Naive thymus-derived CD4-positive, alpha-beta T cell (primary cell): ENCODE data around the gene EPHA10. TPM values are rescaled to one million over a fixed set of nuclear protein-coding genes. Genes with fewer than 3 reads are reported as not detected.

Experiments
- ATAC-seq: fragments of 150-1000 bp; cut with Tn5 transposase; 2 replicates; pipeline ENCODE4 v1.10.0; 2021; ENCODE audit warnings: mild to moderate bottlenecking, moderate library complexity
- CTCF ChIA-PET: fragments of 350-600 bp; sonication (Branson Sonifier 250); formaldehyde crosslinking; loops from one replicate; lab custom pipeline; 2021; ENCODE audit warnings: antibody characterized with exemption; lab: Charles Lee
- POLR2A ChIA-PET: fragments of 350-600 bp; sonication (Branson Sonifier 250); formaldehyde crosslinking; loops from one replicate; lab custom pipeline; 2021; ENCODE audit warnings: antibody characterized with exemption, inconsistent platforms; lab: Charles Lee
- DNase-seq, 9 donors: peaks; one replicate each; pipeline versions ENCODE4 v3.0.0 to v3.0.0-alpha.2; 2020 to 2022; ENCODE audit warnings: mixed read lengths in 1 of 9
- H3K27ac ChIP-seq: one replicate; pipeline ENCODE4 v1.7.0; 2013; ENCODE audit warnings: mild to moderate bottlenecking, low read depth, low read length, moderate library complexity
- H3K27me3 ChIP-seq, 2 donors: one replicate each; pipeline ENCODE4 v1.7.0; 2013; ENCODE audit warnings: low read length in 2 of 2, mild to moderate bottlenecking in 2 of 2, moderate library complexity in 2 of 2; ENCODE audit not compliant: control insufficient read depth in 2 of 2, insufficient read depth in 2 of 2
- H3K36me3 ChIP-seq, 3 experiments: 1 replicate in 2 of 3; 2 replicates in 1 of 3; pipeline ENCODE4 v1.7.0; 2013; ENCODE audit warnings: low read length in 3 of 3, mild to moderate bottlenecking in 3 of 3, moderate library complexity in 1 of 3; ENCODE audit not compliant: insufficient read depth in 3 of 3, control insufficient read depth in 2 of 3
- H3K4me1 ChIP-seq, 2 donors: one replicate each; pipeline ENCODE4 v1.7.0; 2013; ENCODE audit warnings: low read length in 2 of 2, mild to moderate bottlenecking in 2 of 2, moderate library complexity in 1 of 2; ENCODE audit not compliant: control insufficient read depth in 2 of 2, insufficient read depth in 2 of 2
- H3K4me3 ChIP-seq: 2 replicates; pipeline ENCODE4 v1.7.0; 2013; ENCODE audit warnings: mild to moderate bottlenecking, low read length
- H3K9me3 ChIP-seq, 3 experiments: 1 replicate in 2 of 3; 2 replicates in 1 of 3; pipeline ENCODE4 v1.7.0; 2013; ENCODE audit warnings: low read length in 3 of 3; ENCODE audit not compliant: control insufficient read depth in 2 of 3
- H3K27ac Mint-ChIP-seq, 9 donors: one replicate each; pipeline ENCODE4 v1.8.0; 2020 to 2022; ENCODE audit warnings: mixed read lengths in 9 of 9, mild to moderate bottlenecking in 8 of 9, moderate library complexity in 5 of 9, inconsistent platforms in 2 of 9
- H3K27me3 Mint-ChIP-seq, 5 donors: one replicate each; pipeline ENCODE4 v1.8.0; 2021 to 2022; ENCODE audit warnings: mixed read lengths in 5 of 5, mild to moderate bottlenecking in 1 of 5
- H3K36me3 Mint-ChIP-seq, 5 donors: one replicate each; pipeline ENCODE4 v1.8.0; 2020 to 2022; ENCODE audit warnings: mixed read lengths in 5 of 5, mild to moderate bottlenecking in 3 of 5, inconsistent platforms in 1 of 5
- H3K4me1 Mint-ChIP-seq, 7 donors: one replicate each; pipeline ENCODE4 v1.8.0; 2020 to 2022; ENCODE audit warnings: mixed read lengths in 7 of 7, mild to moderate bottlenecking in 3 of 7, inconsistent platforms in 1 of 7
- H3K4me3 Mint-ChIP-seq, 10 donors: one replicate each; pipeline ENCODE4 v1.8.0; 2020 to 2022; ENCODE audit warnings: mild to moderate bottlenecking in 10 of 10, mixed read lengths in 10 of 10, moderate library complexity in 6 of 10, inconsistent platforms in 2 of 10
- H3K9me3 Mint-ChIP-seq, 11 donors: one replicate each; pipeline ENCODE4 v1.8.0; 2020 to 2022; ENCODE audit warnings: mixed read lengths in 11 of 11, mild to moderate bottlenecking in 4 of 11, inconsistent platforms in 1 of 11, moderate library complexity in 1 of 11
- intact Hi-C, 2 donors: fragments of 100-400 bp; cut with micrococcal nuclease; formaldehyde crosslinking; loops; one replicate each; pipeline ENCODE4 v1.15.1; 2023
- polyA plus RNA-seq, 2 donors: library from polyadenylated mRNA; unstranded; fragments of 300-500 nt; fragmentation: Illumina TruSeq; gene quantifications; one replicate each; pipeline ENCODE4 v1.2.3, GENCODE V29; 2021
- total RNA-seq, 6 experiments: library from RNA in 5 of 6; stranded (reverse) in 5 of 6; gene quantifications; 1 replicate in 5 of 6; 2 replicates in 1 of 6; pipeline ENCODE4 v1.2.3 and lab custom pipeline; 2021 to 2026

The EPHA10 gene
- total and polyA plus RNA-seq, 7 experiments from 2014 or later: 0.19 TPM; not detected in 6

- no peaks in the 10 kb centered on the region for H3K9me3 ChIP-seq
- DNase-seq: no peak
- Mint-ChIP-seq H3K9me3 (peaks cover 0 to 1% (median 0%) of the 10 kb centered on the region in 11 donors), H3K27ac (no peak overlapping the region), H3K4me3 (no peak overlapping the region), H3K36me3 (no peaks in the 10 kb centered on the region), H3K4me1 (peaks cover 0 to 2% (median 0%) of the 10 kb centered on the region in 7 donors), H3K27me3 (peaks cover 0 to 12% (median under 1%) of the 10 kb centered on the region in 5 donors)
- ChIA-PET CTCF (no interaction called here), POLR2A (no interaction called here)
- H3K4me3 ChIP-seq: no peak overlapping the region
- intact Hi-C loops: no loop called here
- no peaks in the 10 kb centered on the region for H3K4me1 ChIP-seq
- H3K27ac ChIP-seq: no peak overlapping the region
- H3K27me3 ChIP-seq: no peaks in the 10 kb centered on the region
- no peaks in the 10 kb centered on the region for H3K36me3 ChIP-seq
- no peak for ATAC-seq
Measured at GRCh38 chr1:37666241-37666867, 98.6 kb downstream of the EPHA10 start.

Other genes starting within 250 kb of the EPHA10 start
- 10 to 100 TPM; 27.8 to 53.6 (median 36.7) TPM for gene SNIP1, start 210.8 kb downstream of the EPHA10 start, total RNA-seq
- gene SNIP1, start 210.8 kb downstream of the EPHA10 start, polyA plus RNA-seq: 1 to 10 TPM; 5.2 to 5.5 TPM
- under 1 TPM in 3 of 5 experiments, not detected in 2; 0.11 to 0.50 (median 0.24) TPM for gene DNALI1, start 208.2 kb downstream of the EPHA10 start, total RNA-seq
- gene DNALI1, start 208.2 kb downstream of the EPHA10 start, polyA plus RNA-seq: not detected
- gene GNL2, start 169.2 kb downstream of the EPHA10 start, total RNA-seq: 10 to 100 TPM; 33.3 to 60.9 (median 56.0) TPM
- 10 to 100 TPM; 41.7 to 66.7 TPM for gene GNL2, start 169.2 kb downstream of the EPHA10 start, polyA plus RNA-seq
- gene RSPO1, start 130.2 kb downstream of the EPHA10 start, total RNA-seq: not detected
- not detected for gene RSPO1, start 130.2 kb downstream of the EPHA10 start, polyA plus RNA-seq
- 10 to 100 TPM in 1 of 5 experiments, 1 to 10 TPM in 1, under 1 TPM in 3; 0.58 to 45.5 (median 0.92) TPM for gene CDCA8, start 72.6 kb downstream of the EPHA10 start, total RNA-seq
- gene CDCA8, start 72.6 kb downstream of the EPHA10 start, polyA plus RNA-seq: 1 to 10 TPM; 1.0 to 1.3 TPM
- gene MANEAL, start 28.7 kb upstream of the EPHA10 start, total RNA-seq: 1 to 10 TPM in 4 of 5 experiments, under 1 TPM in 1; 0.66 to 2.1 (median 1.1) TPM
- 1 to 10 TPM in 1 of 2 donors, under 1 TPM in 1; 0.48 to 1.6 TPM for gene MANEAL, start 28.7 kb upstream of the EPHA10 start, polyA plus RNA-seq
- gene C1orf122, start 42.7 kb upstream of the EPHA10 start, total RNA-seq: 10 to 100 TPM; 11.4 to 20.6 (median 11.7) TPM
- gene C1orf122, start 42.7 kb upstream of the EPHA10 start, polyA plus RNA-seq: 10 to 100 TPM; 24.8 to 26.4 TPM
- gene YRDC, start 43.1 kb upstream of the EPHA10 start, total RNA-seq: 10 to 100 TPM; 13.1 to 30.6 (median 22.3) TPM
- gene YRDC, start 43.1 kb upstream of the EPHA10 start, polyA plus RNA-seq: 10 to 100 TPM; 13.4 to 17.0 TPM
- 10 to 100 TPM; 22.9 to 45.2 (median 27.1) TPM for gene MTF1, start 94.5 kb upstream of the EPHA10 start, total RNA-seq
- 10 to 100 TPM; 25.2 to 27.1 TPM for gene MTF1, start 94.5 kb upstream of the EPHA10 start, polyA plus RNA-seq
- 10 to 100 TPM; 23.3 to 35.7 (median 30.6) TPM for gene INPP5B, start 181.9 kb upstream of the EPHA10 start, total RNA-seq
- gene INPP5B, start 181.9 kb upstream of the EPHA10 start, polyA plus RNA-seq: 10 to 100 TPM; 14.1 to 23.9 TPM
- 10 to 100 TPM; 43.2 to 90.4 (median 77.6) TPM for gene SF3A3, start 224.9 kb upstream of the EPHA10 start, total RNA-seq
- 100 to 1,000 TPM; 116 to 118 TPM for gene SF3A3, start 224.9 kb upstream of the EPHA10 start, polyA plus RNA-seq
- gene FHL3, start 240.4 kb upstream of the EPHA10 start, total RNA-seq: 10 to 100 TPM in 2 of 5 experiments, 1 to 10 TPM in 3; 2.9 to 19.0 (median 8.6) TPM
- 1 to 10 TPM; 5.1 to 8.8 TPM for gene FHL3, start 240.4 kb upstream of the EPHA10 start, polyA plus RNA-seq
- gene UTP11, start 247.6 kb upstream of the EPHA10 start, total RNA-seq: 10 to 100 TPM in 3 of 5 experiments, 1 to 10 TPM in 2; 8.2 to 42.8 (median 15.7) TPM
- gene UTP11, start 247.6 kb upstream of the EPHA10 start, polyA plus RNA-seq: 10 to 100 TPM; 17.4 to 26.0 TPM